ENCODE measurements around the gene ZBBX. TPM values are rescaled to one million over a fixed set of nuclear protein-coding genes. Genes with fewer than 3 reads are reported as not detected.

Gene ZBBX
- total and polyA plus RNA-seq, 2 donors = not detected

Other genes starting within 250 kb of the ZBBX start
- gene SERPINI2, start 93.7 kb upstream of the ZBBX start, total RNA-seq = 3.9 TPM
- gene SERPINI2, start 93.7 kb upstream of the ZBBX start, polyA plus RNA-seq = 0.08 TPM